HUES48 (cell line): Measurements from ENCODE around the gene RUNX2.
A peak's percentile ranks its signal among the peaks of the same experiment; 100 is the strongest.

Source experiments
- H3K27ac ChIP-seq: one replicate; pipeline ENCODE4 v1.7.0; 2013; ENCODE audit warnings: low read depth, low read length, inconsistent platforms
- H3K27me3 ChIP-seq: 2 replicates; pipeline ENCODE4 v1.6.1; 2013; ENCODE audit warnings: mild to moderate bottlenecking, low read length; ENCODE audit not compliant: control insufficient read depth, insufficient read depth
- H3K36me3 ChIP-seq: 2 replicates; pipeline ENCODE4 v1.6.1; 2013; ENCODE audit warnings: low read length; ENCODE audit not compliant: control insufficient read depth, insufficient read depth
- H3K4me1 ChIP-seq: 2 replicates; pipeline ENCODE4 v1.6.1; 2013; ENCODE audit warnings: mild to moderate bottlenecking, low read length; ENCODE audit not compliant: control insufficient read depth, insufficient read depth
- H3K4me3 ChIP-seq: 2 replicates; pipeline ENCODE4 v1.5.1; 2013; ENCODE audit warnings: mild to moderate bottlenecking, low read depth, low read length
- H3K9ac ChIP-seq: 2 replicates; pipeline ENCODE4 v1.6.1; 2013; ENCODE audit warnings: mild to moderate bottlenecking, low read depth, low read length, moderate library complexity
- H3K9me3 ChIP-seq: 2 replicates; pipeline ENCODE4 v1.6.1; 2013; ENCODE audit warnings: low read length; ENCODE audit not compliant: control insufficient read depth, insufficient read depth

The RUNX2 gene

DNA sequence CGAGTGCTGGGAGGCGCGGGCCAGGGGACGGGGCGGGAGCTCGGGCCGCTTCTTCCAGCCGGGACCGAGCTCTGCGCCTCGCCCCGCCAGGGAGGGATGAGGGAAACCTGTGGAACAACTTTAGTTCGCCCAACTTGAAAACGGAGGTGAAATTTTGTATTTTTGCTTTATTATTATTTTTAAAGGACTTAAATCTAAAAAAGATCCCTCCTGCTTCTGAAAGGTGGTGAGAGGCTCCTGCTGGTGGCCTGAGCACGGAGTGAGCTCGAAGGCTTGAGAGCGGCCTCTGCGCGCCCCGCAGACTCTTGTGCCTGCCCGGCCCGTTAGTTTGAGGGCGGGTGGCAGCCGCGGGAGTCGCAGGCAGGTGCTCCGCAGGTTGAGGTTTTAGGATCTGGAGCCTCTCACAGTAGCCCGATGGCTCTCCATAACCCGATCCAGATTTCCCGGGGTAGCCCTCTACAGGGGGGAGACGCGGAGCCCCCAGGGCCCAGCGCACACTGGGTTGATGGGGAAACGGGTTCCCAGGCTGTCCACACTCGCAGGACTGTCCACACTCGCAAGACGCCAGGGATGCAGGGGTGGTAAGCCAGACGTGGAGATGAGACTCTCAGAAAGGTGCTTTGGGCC, 95.8 kb downstream of the RUNX2 start:
- no peaks in the 10 kb centered on the region for H3K36me3 ChIP-seq
- peaks cover 76% of the 10 kb centered on the region for H3K27me3 ChIP-seq
- peaks cover 19% of the 10 kb centered on the region for H3K4me1 ChIP-seq
- no peak overlapping the region for H3K27ac ChIP-seq
- peak overlapping the region; percentile 70 for H3K4me3 ChIP-seq
- H3K9ac ChIP-seq, result no peak overlapping the region
- H3K9me3 ChIP-seq, result no peaks in the 10 kb centered on the region

DNA sequence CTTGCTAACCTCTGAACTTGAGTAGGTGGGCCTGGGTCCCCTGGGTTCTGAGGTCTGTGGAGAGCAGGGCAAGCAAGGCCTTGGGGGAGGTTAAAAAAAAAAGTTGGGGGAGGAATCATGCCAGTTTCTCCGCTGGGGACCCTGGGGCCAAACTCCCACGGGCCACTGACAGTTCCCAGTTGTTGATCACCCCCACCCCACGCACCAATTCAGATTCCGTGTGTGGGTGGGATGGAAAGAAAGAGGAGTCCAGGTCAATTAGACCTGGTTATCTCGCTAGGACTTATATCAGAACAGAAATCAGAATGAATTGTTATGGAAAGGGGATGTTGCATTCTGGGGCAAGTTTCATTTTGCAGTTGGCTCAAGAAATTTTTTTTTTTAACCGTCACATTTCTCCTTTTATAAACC, 96.3 kb downstream of the RUNX2 start:
- no peaks in the 10 kb centered on the region for H3K36me3 ChIP-seq
- H3K9ac ChIP-seq, result no peak overlapping the region
- 0 out of 2 replicates have a peak overlapping the region, but pooled peaks have one; percentile 70 for H3K4me3 ChIP-seq
- peaks cover 70% of the 10 kb centered on the region for H3K27me3 ChIP-seq
- peaks cover 16% of the 10 kb centered on the region for H3K4me1 ChIP-seq
- no peaks in the 10 kb centered on the region for H3K9me3 ChIP-seq
- no peak overlapping the region for H3K27ac ChIP-seq

DNA sequence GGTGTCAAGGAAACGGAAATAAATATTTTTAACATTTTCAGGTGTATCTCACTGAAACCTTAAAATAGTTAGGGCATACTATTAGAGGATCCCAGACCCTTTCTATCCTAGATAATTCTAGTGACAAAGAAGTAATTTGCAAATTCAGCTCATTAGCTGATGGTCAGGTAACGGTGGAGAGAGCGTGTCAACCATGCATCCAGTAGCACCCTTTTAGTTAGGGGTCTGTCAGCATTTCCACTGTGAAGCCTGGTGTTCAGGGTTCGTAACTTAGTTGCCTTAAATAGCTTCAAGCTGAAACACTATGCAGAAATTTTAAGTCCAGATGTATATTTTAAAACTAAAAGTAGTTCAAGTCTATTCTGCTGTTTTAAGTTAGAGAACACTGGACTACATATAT, 98.1 kb downstream of the RUNX2 start:
- Histone ChIP-seq H3K27ac (no peak overlapping the region), H3K27me3 (peaks cover 52% of the 10 kb centered on the region), H3K36me3 (no peaks in the 10 kb centered on the region), H3K4me3 (no peak overlapping the region), H3K9me3 (no peaks in the 10 kb centered on the region), H3K9ac (no peak overlapping the region), H3K4me1 (peaks cover 3% of the 10 kb centered on the region; the same call in 1 of the 2 replicates)

- Histone ChIP-seq H3K9me3 (no peaks in the 10 kb centered on the region), H3K27me3 (peaks cover 39% of the 10 kb centered on the region), H3K27ac (no peak overlapping the region), H3K4me1 (no peaks in the 10 kb centered on the region), H3K36me3 (no peaks in the 10 kb centered on the region), H3K9ac (no peak overlapping the region), H3K4me3 (no peak overlapping the region)
Measured at GRCh38 chr6:45427726-45428125, 99.6 kb downstream of the RUNX2 start.

GRCh38 chr6:45428727-45429126, 100.6 kb downstream of the RUNX2 start:
- Histone ChIP-seq H3K4me1 (no peaks in the 10 kb centered on the region), H3K27me3 (peaks cover 29% of the 10 kb centered on the region), H3K27ac (no peak overlapping the region), H3K36me3 (no peaks in the 10 kb centered on the region), H3K4me3 (no peak overlapping the region), H3K9me3 (no peaks in the 10 kb centered on the region), H3K9ac (no peak overlapping the region)

- Histone ChIP-seq H3K9me3 (no peaks in the 10 kb centered on the region), H3K4me1 (no peaks in the 10 kb centered on the region), H3K27ac (no peak overlapping the region), H3K27me3 (peaks cover 10% of the 10 kb centered on the region), H3K36me3 (no peaks in the 10 kb centered on the region), H3K4me3 (no peak overlapping the region), H3K9ac (no peak overlapping the region)
Measured at GRCh38 chr6:45430590-45431202, 102.6 kb downstream of the RUNX2 start.

- Histone ChIP-seq H3K9ac (no peak overlapping the region), H3K36me3 (no peaks in the 10 kb centered on the region)
Measured at GRCh38 chr6:45431317-45432065, 103.4 kb downstream of the RUNX2 start.

GRCh38 chr6:45432977-45433376, 104.8 kb downstream of the RUNX2 start:
- Histone ChIP-seq H3K36me3 (no peaks in the 10 kb centered on the region), H3K4me1 (0 out of 2 replicates have a peak, but pooled peaks cover 5% of the 10 kb centered on the region), H3K27me3 (no peaks in the 10 kb centered on the region), H3K4me3 (no peak overlapping the region), H3K9ac (no peak overlapping the region), H3K9me3 (no peaks in the 10 kb centered on the region), H3K27ac (no peak overlapping the region)

More at GRCh38 chr6:45431317-45432065, 103.4 kb downstream of the RUNX2 start:
- H3K9me3 ChIP-seq, result no peaks in the 10 kb centered on the region
- H3K4me1 ChIP-seq, result 0 out of 2 replicates have a peak, but pooled peaks cover 2% of the 10 kb centered on the region
- H3K4me3 ChIP-seq, result no peak overlapping the region
- peaks cover 2% of the 10 kb centered on the region for H3K27me3 ChIP-seq
- no peak overlapping the region for H3K27ac ChIP-seq

DNA sequence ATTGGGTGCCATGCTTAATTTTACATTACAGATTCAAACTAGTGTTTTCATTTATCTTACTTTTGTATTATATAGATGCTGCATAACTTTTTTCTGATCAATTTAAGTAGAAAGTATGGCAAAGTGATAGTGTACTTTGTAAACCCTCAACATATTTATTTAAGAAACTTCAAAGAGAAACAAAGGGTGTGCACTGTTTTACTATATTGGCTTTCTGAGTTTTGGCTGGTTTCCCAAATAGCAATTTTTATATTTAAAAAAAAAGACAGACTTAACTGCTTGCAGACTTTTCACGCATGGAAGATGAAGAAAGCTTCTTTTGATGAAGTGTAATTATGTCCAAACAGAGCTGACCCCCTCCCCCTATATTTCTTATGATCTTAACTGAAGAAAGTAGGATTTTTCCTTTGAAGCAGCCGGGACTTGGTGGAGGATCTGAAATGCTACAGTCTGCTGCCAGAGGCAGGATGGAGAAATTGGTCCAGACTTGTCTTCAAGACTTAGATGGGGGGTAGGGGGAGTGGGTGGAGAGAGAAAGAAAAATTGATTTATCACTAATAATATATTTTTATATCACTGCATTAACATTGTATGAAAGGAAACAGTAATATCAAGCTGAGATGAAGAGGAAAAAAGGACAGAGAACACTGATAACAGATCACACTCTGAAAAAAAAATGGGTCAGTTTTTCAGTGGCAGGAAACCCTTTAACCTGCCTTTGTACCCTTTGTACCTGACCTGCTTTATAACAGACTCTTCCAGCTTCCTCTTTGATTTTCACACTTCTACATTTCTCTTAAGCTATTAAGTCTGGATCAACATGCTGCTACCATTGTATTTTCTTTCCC, 105.6 kb downstream of the RUNX2 start:
- Histone ChIP-seq H3K36me3 (no peaks in the 10 kb centered on the region), H3K27ac (no peak overlapping the region), H3K4me1 (0 out of 2 replicates have a peak, but pooled peaks cover 5% of the 10 kb centered on the region), H3K27me3 (no peaks in the 10 kb centered on the region), H3K9me3 (no peaks in the 10 kb centered on the region), H3K9ac (no peak overlapping the region), H3K4me3 (no peak overlapping the region)

DNA sequence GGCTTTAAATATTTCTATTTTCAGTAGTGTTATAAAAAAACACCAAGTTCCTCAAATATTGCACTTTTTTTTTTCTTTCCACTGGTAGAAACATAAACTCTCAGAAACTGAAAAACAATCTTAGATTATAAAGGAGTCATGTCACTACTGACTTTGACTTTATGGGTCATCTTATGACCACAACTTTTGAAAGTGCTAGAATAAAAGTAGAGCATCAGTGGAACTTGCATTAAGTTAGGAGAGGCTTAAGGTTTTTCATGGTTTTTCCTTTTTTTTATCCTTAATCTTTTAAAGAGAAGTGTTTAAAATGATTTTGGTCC, 106.2 kb downstream of the RUNX2 start:
- H3K27ac ChIP-seq, result no peak overlapping the region
- no peaks in the 10 kb centered on the region for H3K36me3 ChIP-seq
- no peak overlapping the region for H3K9ac ChIP-seq

More for the DNA sequence above, 106.2 kb downstream of the RUNX2 start:
- no peak overlapping the region for H3K4me3 ChIP-seq
- no peaks in the 10 kb centered on the region for H3K27me3 ChIP-seq
- H3K9me3 ChIP-seq, result no peaks in the 10 kb centered on the region
- H3K4me1 ChIP-seq, result 0 out of 2 replicates have a peak, but pooled peaks cover 5% of the 10 kb centered on the region
